ENCODE data around the gene SKOR1.
A peak's percentile ranks its signal among the peaks of the same experiment; 100 is the strongest.

Gene SKOR1

DNA sequence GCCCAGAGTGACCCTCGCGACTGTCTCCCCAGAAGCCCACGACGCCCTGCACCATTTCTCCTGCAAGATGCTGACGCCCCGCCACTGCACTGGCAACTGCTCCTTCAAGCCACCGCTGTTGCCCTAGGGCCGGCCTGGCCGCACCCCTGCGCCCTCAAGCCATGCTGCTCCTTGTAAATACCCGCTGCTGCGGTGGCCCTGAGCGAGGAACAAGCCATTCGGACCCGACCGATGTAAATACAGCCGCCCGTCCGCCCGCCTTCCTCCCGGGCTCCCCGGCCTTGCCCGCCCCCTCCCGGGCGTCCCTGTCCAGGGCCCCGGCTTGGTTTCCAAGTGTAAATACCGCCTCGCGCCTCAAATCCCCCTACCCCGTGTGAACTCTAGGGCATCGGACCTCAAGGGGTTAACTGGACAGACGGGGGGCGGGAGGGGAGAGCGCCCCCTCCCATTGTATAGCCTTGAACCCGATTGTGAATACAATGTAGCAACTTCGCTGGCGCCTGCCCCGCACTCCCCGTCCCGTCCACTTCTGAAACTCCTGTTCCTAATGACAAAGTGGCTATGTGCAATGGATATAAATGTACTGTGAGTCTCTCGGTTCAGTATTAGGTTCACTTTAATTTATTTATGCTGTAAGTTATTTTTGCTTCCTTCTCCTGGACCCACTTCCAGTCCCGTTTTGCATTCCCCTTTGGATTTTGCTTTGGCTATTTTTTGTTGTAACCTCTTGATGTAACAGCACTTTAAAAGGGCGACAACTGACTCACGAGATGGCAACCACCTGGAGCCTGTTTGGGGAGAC, 8.6 kb downstream of the SKOR1 start:
- no peak for DNase-seq

DNA sequence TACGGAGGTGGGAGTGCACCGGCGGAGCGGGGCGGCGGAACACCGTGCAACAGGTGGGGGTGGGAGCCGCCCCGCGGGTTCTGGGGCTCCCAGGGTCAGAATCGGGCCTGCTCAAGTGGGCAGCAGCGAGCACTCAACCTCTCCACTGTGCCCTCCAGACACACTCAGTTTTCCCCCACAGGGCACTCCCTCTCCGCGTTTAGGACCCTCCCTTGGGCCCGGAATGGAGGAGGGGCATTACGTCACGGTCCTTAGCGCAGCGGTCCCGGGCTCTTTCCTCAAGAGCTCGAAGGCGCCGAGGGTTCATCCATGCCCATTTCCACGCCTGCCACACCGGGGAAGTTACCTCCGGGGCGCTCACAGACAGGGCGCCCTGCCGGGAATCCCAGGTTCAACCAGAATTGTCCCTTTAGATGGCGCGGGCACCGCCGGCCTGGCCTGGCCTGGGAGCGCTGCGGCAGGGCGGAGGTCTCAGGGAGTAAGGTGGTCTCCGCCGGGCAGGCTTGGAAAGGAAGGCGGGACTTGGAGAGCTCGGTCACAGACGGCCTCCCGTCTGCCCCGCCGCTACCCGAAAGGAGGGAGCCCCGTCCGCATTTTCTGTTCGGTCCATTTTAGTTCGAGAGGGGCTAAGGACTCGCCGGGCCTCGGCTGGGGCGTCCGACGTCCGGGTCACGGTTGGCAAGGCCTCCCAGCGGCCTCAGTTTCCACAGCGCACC, 9.4 kb downstream of the SKOR1 start:
- no peak for DNase-seq

DNA sequence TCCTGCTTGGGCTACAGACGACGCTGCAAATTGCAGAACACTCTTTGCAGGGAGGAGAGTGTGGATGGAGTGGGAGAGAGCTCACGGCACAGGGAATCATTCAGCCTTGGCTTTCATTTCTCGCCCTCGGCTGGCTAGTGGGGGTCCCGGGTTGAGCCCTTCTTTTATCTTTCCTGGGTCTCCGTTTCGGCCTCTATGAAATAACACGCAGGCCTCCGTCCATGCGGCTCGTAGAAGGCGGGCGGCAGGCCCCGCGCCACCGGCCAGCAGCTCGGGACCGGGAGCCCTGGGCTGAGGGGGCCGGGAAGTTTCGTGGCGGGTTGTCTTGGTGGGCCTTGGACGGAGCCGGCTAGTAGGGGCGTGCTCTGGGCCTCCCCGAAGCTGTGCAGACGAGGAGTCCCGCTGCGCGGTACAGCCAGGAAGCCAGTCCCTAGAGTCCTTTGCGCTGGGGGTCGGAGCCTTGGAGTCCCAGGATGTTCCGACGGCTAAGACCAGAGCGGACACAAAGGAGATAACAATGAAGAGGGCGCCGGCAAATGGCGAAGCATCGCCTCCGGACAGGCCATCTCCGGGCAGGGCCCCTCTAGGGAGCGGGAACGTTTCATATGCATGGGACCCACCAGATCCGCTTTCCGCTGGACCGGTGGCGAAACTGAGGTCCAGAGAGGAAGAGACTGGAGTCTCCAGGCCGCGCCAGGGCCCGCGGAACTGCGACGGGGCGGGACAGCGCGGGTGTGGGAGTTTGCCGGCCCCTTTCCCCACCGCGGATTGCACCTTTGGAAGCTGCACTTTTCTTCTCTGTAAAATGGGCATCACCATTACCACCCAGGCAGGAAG, 10.2 kb downstream of the SKOR1 start:
- no peak for DNase-seq

DNA sequence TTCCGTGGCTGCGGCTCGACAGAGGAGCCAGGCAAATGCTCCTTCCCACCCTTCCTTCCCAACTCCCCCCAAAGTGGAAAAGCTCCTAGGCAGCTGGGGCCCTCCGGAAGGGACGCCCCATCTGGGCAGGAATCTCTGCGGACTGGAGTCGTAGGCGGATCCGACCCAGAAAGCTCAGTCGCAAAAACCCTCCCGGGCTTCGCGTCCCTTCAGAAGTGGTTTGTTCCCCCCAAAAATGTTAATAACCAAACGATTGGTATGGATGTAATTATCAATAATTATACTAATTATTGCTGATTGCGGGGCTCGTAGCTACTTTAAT, 10.8 kb downstream of the SKOR1 start:
- no peak for DNase-seq

DNA sequence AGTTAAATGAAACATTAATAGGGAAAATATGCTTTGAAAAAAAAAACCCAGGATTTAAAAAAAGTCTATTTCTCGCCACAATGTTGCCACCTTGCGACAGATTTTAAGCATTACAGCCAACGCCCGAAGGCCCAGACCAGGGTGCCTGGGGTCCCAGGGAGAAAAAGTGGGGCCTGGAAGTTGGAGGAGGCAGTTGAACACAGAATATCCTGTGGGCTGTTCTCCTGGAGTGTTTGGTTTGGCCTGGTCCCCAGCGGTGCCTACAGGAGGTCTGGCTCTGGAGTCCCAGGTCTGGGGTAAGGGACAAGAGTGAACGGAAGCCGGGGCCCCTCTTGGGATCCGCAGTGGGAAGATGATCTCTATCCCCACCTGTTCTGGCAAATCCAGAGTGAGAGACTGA, 11.2 kb downstream of the SKOR1 start:
- DNase-seq: no peak

DNA sequence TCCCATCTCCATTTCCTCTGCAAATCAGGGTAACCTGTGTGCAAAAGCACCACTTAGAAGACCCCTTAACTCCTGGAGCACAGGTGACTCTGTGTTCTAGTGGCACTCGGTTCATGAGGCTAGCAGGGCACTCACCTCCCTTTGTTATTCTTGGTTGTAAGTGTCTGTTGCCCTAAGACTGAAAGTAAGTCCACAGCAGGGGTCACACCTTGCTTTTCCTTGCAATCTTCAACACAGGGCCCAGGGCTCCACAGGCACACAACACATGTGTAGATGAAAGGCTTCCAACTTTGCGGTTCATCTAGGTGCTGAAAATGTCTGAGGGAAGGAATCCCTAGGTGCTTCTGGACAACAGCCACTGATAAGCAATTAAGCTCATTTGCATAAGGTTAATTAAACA, 11.6 kb downstream of the SKOR1 start:
- no peak for DNase-seq

DNA sequence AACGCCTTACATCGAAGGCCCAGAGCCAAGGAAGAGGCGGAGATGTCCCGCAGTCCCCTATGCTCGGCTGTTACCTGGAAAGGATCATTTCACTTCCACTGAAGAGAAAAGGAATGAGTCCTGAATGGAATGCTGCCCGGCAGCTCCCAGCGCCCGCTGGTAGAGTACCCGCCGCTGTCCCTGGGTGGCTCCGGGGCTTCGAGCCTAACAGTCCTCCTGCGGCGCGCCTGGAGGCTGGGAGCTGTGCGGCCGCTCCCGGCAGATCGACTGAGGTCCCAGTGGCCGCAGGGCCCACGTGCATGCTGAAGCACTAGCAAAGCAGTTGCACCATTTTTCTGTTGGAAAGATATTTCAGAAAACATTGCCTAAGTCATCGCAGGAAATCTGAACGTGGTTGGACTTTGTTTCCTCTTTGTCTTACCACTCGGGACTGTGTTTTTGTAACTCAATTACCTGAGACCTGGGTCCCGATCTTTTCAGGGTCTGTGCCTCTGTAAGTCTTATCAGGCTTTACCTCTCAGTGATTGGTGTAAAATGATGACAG, 13.6 kb downstream of the SKOR1 start:
- no peak for DNase-seq

DNA sequence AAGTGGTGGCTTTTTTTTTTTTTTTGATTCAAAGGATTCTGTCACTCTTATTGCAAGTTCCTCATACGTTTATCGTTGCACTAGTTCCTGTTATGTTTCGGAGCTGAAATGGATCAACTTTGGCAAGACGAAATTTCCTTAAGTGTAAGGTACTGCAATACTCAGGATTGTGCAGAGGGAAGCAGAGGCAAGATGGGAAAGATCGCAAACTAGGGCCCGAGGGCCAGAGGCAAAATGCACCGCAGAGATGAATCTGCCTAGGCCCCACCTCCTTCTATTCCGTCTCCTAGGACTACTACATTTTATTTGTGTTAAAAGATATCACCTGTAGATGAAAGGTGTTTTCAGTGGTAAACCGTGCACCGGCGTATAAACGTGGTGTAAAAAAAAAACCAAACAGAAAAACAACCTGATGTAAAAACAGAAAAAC, 14.2 kb downstream of the SKOR1 start:
- peak; percentile 66 for DNase-seq

DNA sequence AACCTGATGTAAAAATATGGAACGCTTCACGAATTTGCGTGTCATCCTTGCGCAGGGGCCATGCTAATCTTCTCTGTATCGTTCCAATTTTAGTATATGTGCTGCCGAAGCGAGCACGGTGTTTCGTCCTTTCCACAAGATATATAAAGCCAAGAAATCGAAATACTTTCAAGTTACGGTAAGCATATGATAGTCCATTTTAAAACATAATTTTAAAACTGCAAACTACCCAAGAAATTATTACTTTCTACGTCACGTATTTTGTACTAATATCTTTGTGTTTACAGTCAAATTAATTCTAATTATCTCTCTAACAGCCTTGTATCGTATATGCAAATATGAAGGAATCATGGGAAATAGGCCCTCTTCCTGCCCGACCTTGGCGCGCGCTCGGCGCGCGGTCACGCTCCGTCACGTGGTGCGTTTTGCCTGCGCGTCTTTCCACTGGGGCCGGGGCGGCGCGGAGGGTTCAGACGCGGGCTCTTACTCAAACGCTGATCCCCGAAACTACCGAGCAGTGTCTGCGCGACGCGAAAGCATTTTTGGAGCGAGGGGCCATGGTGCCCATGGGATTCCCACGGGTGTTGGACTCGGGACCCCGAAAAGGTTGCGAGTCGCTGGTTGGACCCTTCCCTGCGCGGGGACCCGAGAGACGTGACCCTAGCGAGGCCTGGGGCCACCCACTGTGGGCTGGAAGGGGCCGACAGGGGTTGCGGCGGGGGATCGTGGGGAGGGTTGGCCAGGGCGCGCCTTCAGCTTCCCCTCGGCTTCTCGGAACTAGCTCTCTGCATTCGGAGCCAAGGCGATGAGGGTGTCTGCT, 14.8 kb downstream of the SKOR1 start, which contains the start of gene RNU6-1:
RNU6-1 (minus strand) TSS at position 117 of the 820 bp plus-strand sequence.
- DNase-seq: peak; percentile 89

DNA sequence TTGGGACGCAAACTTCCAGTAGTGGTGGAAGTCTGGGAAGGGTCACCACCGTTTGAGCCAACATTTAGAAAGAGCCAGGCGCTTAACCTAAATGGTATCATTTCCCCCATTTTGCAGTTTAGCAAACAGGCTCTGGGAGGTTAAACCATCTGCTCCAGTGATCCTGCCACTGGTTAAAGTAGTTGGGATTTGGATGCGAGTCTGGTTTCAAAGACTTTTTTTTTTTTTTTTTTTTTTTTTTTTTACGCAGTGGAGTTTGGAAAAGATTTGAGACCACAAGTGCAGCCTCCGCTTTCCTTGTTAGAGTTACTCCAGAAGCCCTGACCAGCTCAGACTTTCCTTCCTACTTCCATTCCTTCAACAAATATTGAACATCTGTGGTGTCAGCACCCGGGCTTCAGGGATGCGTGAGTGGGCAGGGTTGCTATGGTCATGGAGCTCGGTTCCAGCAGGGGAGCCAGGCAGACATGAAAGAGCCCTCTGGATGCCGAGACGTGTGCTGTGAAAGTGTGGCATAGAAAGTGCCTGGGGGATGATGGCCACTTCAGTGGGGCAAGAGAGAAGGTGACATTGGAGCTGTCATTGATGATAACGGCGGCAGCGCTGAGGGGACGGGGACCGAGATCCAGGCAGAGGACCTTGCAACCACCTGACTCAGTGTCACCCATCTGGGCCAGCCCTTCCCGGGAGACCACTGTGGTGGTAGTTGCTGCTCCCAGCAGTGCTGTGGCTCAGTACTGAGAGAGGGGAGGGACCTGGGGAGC, 15.6 kb downstream of the SKOR1 start:
- DNase-seq: no peak

DNA sequence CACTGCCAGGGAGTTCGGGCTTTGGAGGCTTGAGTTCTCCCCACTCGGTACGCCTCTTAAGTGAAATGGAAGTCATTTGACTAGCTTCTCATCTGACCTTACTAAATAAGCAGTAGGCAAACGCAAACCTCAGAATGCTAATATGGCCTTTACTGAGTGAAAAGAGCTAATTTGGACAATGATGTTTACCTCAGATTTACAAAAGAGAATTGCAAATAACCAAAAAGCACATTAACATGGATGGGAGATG, 16.1 kb downstream of the SKOR1 start:
- DNase-seq: no peak

DNA sequence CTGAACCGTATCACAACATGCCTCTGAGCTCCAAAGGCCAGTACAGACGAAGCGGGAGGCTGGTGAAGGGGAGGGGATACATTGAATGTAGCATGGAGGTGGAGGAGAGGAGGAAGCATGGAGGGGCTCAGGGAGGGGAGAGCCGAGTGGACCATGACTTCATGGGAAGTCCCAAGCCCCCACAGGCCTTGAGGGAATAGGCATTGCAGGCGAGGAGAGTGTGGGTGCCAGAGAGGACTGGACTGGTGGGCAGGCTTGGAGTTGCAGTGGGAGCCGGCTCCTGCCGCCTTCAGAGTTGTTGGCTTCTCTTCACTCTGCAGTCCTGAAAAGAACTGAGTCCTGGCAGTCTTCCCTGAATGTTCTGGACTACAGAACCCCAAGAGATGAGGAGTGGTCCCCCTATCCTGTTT, 17.8 kb downstream of the SKOR1 start:
- no peak for DNase-seq

DNA sequence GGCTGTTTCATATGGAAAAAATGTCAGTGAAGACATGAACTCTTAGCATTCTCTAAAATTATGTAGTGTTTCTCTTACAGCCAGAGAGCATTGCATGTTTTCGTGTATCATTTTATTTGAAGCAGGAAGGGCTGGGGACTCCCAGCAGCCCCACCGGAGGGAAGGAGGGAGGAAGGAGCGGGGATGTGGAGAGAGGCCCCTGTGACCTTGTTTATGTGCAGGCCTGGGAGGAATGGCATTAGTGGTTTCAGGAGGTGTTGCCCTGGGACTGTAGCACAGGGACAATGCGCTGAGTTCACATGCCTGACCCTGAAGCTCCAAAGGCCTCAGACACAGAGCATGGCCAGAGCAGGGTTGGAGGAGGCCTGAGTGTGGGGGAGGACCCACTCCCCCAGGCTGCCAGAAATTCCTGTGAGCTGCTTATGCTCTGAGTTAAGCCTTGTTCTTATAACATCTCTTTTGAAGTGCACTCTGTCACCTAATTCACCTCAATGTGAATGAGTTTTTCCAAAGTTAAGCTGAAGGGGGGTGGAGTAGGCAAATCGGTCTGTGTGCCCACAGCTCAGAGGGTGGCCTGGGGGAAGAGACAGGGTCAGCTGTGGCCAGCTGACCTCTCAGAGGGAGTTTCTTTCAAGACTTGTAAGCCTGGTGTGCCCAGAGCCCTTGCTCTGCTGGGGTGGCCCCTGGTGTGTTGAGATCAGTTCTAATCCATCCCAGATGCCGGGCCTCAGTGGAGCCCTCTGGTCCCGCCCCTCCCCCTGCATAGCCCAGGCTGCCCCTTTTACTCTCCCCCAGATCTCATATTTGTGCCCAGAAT, 18.5 kb downstream of the SKOR1 start:
- DNase-seq: no peak

DNA sequence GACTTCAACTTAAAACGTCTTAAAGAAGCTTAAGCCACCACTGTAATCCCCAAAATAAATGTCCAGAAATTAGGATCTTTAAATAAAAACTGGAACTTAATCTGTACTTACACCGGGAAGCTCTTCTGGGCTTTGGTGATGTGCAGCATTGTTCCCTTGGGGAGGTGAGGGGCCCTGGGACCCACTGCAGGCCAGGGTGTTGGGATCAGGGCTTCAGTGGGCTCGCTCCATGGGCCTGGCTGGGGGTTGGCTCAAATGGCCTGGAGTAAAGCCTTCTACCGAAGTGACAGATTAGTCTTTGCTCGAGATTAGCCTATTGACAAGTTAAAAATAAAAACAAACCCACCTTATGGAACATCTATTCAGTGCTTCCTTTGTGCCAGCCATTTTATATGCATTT, 20.7 kb downstream of the SKOR1 start:
- DNase-seq: no peak

DNA sequence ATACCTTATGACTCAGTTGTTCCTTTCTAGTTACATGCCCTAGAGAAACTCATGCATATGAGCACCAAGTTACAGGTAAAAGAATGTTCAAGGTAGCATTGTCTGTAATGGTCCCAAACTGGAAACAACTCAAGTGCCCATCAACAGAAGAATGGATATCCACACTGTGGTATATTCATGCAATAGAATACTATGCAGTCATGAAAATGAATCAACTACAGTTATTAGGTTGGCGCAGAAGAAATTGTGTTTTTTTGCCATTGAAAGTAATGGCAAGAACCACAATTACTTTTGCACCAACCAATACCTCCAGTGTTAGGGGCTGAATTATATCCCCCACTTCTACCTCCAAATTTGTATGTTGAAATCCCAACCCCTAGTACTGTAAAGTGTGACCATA, 24.2 kb downstream of the SKOR1 start:
- no peak for DNase-seq

DNA sequence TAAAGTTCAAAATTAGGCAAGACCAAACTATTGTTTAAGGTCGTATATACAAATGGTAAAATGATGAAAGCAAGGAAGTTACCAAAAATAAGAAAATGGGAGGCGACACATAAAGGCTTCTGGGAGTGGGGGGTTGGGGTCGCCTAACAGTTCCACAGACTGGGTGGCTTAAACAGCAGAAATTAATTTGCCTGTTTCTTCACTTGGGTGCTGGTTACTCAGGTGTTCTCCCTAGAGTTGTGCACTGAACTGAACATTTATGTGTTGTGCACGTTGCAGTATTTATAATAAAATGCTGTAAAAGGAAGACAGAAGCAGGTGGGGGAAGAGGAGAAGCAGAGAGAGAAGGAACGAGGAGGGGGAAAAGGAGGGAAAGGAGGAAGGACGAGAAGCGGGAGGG, 25.0 kb downstream of the SKOR1 start:
- DNase-seq: no peak

DNA sequence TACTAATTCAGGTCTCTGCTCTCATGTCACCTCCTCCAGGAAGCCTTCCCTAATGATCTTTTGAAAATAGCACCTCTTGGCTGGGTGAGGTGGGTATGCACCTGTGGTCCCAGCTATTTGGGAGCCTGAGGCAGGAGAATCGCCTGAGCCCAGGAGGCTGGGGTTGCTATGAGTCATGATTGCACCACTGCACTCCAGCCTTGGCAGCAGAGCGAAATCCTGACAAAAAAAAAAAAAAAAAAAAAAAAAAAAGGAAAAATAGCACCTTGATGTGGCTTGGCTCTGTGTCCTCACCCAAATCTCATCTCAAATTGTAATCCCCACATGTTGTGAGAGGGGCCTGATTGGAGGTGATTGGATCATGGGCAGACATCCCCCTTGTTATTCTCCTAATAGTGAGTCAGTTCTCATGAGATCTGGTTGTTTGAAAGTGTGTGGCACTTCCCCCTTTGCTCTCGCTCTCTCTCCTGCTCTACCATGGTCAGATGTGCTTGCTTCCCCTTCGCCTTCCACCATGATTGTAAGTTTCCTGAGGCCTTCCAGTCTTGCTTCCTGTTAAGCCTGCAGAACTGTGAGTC, 25.8 kb downstream of the SKOR1 start:
- DNase-seq: no peak

DNA sequence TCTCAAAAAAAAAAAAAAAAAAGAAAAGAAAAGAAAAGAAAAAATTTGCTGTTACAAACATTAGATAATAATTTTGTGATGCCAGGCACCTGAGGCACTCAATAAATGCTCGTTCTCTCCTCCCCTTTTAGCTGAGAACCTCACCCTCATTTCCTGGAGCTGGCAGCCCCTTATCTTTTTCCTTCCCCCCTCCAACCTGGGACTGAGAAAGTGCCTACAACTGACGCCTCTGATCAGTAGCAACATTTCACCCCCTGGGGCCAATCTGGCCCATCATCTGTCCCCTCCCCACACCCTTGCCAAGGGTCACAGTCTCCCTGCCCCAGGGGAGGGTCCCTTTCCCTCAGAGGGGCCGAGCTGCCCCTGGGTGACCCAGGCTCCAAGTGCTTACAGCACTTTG, 27.1 kb downstream of the SKOR1 start:
- DNase-seq: no peak

DNA sequence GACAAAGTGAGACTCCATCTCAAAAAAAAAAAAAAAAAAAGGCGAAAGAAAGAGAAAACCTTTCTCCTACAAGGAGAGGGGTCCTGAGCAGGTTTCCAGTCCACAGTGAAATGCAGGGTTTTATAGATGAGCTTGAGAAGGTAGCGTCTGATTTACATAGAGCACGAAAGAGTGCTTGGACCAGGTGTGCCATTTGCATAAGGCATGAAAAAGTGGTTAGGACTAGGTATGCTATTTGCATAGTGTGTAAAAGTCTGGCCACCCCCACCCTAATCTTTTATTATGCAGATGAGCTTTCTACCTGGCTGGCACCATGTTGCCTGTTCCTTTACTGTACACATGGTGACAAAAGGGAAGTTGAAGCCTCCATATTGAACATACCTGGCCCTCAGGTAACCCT, 28.1 kb downstream of the SKOR1 start:
- DNase-seq: no peak

DNA sequence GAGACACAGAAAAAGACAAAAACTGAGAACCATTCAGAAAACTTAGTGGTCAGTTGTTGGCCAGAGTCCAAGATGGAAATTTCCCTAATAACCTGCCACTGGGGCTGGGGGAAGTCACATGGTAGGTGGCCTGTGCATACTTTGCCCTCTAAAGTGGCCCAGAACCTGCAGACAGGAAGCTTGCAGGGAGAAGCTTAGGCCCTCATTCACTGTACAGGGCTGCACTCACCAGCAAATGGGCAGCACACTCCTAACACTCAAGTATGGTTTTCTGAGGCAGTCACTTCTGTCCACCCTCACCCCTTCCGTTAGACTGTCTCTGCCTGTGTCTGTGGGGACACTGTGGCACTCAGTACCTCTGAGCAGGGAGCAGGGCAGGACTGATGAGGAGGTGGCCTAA, 29.0 kb downstream of the SKOR1 start:
- DNase-seq: no peak

DNA sequence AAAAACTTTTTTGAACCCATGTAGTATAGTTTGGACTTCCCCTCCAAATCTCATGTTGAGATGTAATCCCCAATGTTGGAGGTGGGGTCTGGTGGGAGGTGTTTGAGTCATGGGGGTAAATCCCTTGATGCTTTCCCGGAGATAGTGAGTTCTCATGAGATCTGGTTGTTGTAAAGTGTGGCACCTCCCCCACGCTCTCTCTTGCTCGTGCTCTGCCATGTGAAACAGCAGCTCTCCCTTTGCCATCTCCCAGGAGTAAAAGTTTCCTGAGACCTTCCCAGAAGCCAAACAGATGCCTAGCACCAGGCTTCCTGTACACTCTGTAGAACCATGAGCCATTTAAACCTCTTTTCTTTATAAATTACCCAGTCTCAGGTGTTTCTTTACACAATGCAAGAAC, 30.5 kb downstream of the SKOR1 start:
- DNase-seq: no peak
